Stomach (tissue), 9 donors: ENCODE results near the gene PANK1. TPM values are rescaled to one million over a fixed set of nuclear protein-coding genes. Genes with fewer than 3 reads are reported as not detected.
"Not testable (repeated sequence)": the region's sequence is repeated elsewhere in the genome, so short reads cannot be mapped to it uniquely, and the experiment has no call there.

ENCODE experiments used
- DNase-seq, 2 donors: peaks; one replicate each; pipeline versions ENCODE4 v3.0.0 to v3.0.0-alpha.2; 2013 to 2019
- H3K27ac ChIP-seq, 5 donors: fragments of 200-600 bp in 4 of 5; sonication (generic) in 4 of 5; one replicate each; pipeline ENCODE4 v1.5.1; 2013 to 2019; ENCODE audit warnings: mild to moderate bottlenecking in 1 of 5, moderate library complexity in 1 of 5
- H3K27me3 ChIP-seq, 3 donors: fragments of 200-600 bp; sonication (generic); one replicate each; pipeline ENCODE4 v1.5.1; 2017 to 2019; ENCODE audit warnings: mixed run types in 1 of 3
- H3K36me3 ChIP-seq, 4 donors: fragments of 200-600 bp; sonication (generic); 1 replicate in 3 of 4; 2 replicates in 1 of 4; pipeline ENCODE4 v1.5.1; 2016 to 2019
- H3K4me1 ChIP-seq, 4 donors: fragments of 200-600 bp; sonication (generic); one replicate each; pipeline ENCODE4 v1.5.1; 2016 to 2019
- H3K4me3 ChIP-seq, 4 donors: fragments of 200-600 bp; sonication (generic) in 3 of 4; one replicate each; pipeline ENCODE4 v1.5.1; 2016 to 2019; ENCODE audit warnings: mild to moderate bottlenecking in 1 of 4
- H3K9me3 ChIP-seq, 4 donors: fragments of 200-600 bp; sonication (generic); one replicate each; pipeline ENCODE4 v1.5.1; 2016 to 2019
- CTCF ChIP-seq, 7 experiments: fragments of 450-650 bp in 4 of 7; fragments of 200-600 bp in 3 of 7; sonication (generic) in 3 of 7; IDR thresholded peaks; one replicate each; pipeline ENCODE4 v1.5.1; 2016 to 2019; ENCODE audit warnings: antibody characterized with exemption in 7 of 7, control low read depth in 2 of 7, mild to moderate bottlenecking in 1 of 7
- EP300 ChIP-seq: sonication (generic); formaldehyde crosslinking; IDR thresholded peaks from one replicate; pipeline ENCODE4 v1.6.1; 2017; ENCODE audit warnings: antibody characterized with exemption
- POLR2A ChIP-seq, 4 donors: fragments of 450-650 bp; IDR thresholded peaks; one replicate each; pipeline ENCODE4 v1.6.1; 2016; ENCODE audit warnings: antibody characterized with exemption in 4 of 4, control low read depth in 2 of 4, mild to moderate bottlenecking in 1 of 4, moderate library complexity in 1 of 4
- POLR2AphosphoS5 ChIP-seq, 3 donors: sonication (generic); formaldehyde crosslinking; IDR thresholded peaks; one replicate each; pipeline ENCODE4 v1.6.1; 2016; ENCODE audit warnings: antibody characterized with exemption in 3 of 3
- whole genome bisulfite sequencing, 5 donors: extraction: QIAGEN DNeasy Blood & Tissue Kit in 3 of 5; methylation state at CpG; one replicate each; pipeline versions ENCODE4 v1.1.5 to v1.1.7; 2013 to 2018; 5-methylcytosine and 5-hydroxymethylcytosine counted together
- intact Hi-C: fragments of 100-400 bp; cut with DNase I; formaldehyde crosslinking; loops from one replicate; pipeline ENCODE4 v1.15.1; 2023; ENCODE audit warnings: low total_unique reads
- polyA plus RNA-seq, 3 donors: library from polyadenylated mRNA; stranded (reverse); fragments of 200-250 nt; gene quantifications; one replicate each; pipeline ENCODE4 v1.2.3, GENCODE V29; 2013
- total RNA-seq, 5 donors: library from RNA; depleted of rRNA; stranded (reverse); fragments of >200 nt; gene quantifications; one replicate each; pipeline versions ENCODE4 v1.1.0 to v1.2.3, GENCODE V29; 2014 to 2016
- donor health status: healthy with polysubstance abuse.
- donor health status: Bipolar disorder and iron deficiency.
- donor health status: healthy.

PANK1 gene
- total and polyA plus RNA-seq, 8 donors = 1.8 to 7.4 (median 4.6) TPM; not detected in 1

- Histone ChIP-seq H3K27ac (peak overlapping the region in 3 of 5 donors; percentile 2 to 68 (median 24)), H3K27me3 (no peaks in the 10 kb centered on the region), H3K4me3 (no peak overlapping the region), H3K4me1 (peaks cover 0 to 24% (median 5%) of the 10 kb centered on the region in 4 donors), H3K9me3 (no peaks in the 10 kb centered on the region), H3K36me3 (no peaks in the 10 kb centered on the region)
- intact Hi-C loops = no loop called here
- no peak for DNase-seq
- TF ChIP-seq CTCF (IDR thresholded peaks at IDR 0.05) = no peak
- TF ChIP-seq EP300 = no peak
- TF ChIP-seq POLR2AphosphoS5 (IDR thresholded peaks at IDR 0.05) = no peak
- no peak for TF ChIP-seq POLR2A (IDR thresholded peaks at IDR 0.05)
- WGBS, 5 donors = 53 to 71% (median 60%) methylated on average over 6 of the region's 6 CpGs
Observed at GRCh38 chr10:89548673-89549072, 96.4 kb downstream of the PANK1 start.

GRCh38 chr10:89547853-89548513 lies 97.1 kb downstream of the PANK1 start:
- TF ChIP-seq CTCF (IDR thresholded peaks at IDR 0.05) = no peak
- no peak for TF ChIP-seq EP300
- no peak for TF ChIP-seq POLR2AphosphoS5 (IDR thresholded peaks at IDR 0.05)
- H3K36me3 ChIP-seq = no peaks in the 10 kb centered on the region
- 60 to 92% (median 75%) methylated on average over 2 of the region's 2 CpGs for WGBS, 5 donors
- no peak overlapping the region for H3K4me3 ChIP-seq
- no peaks in the 10 kb centered on the region for H3K9me3 ChIP-seq
- no peaks in the 10 kb centered on the region for H3K27me3 ChIP-seq
- intact Hi-C loops = no loop called here
- peaks cover 0 to 24% (median 5%) of the 10 kb centered on the region in 4 donors for H3K4me1 ChIP-seq
- peak in 1 of 2 donors; percentile 11 for DNase-seq
- no peak overlapping the region for H3K27ac ChIP-seq

- H3K27me3 ChIP-seq, DNase-seq, H3K9me3 ChIP-seq, H3K36me3 ChIP-seq, intact Hi-C loops, H3K27ac ChIP-seq, H3K4me3 ChIP-seq: not testable (repeated sequence)
- H3K4me1 ChIP-seq = peaks cover 0 to 18% (median 5%) of the 10 kb centered on the region in 4 donors
- 91 to 100% (median 97%) methylated on average over 1 of the region's 1 CpG for WGBS, 5 donors
Observed at GRCh38 chr10:89546651-89547050, 98.4 kb downstream of the PANK1 start.

- no peak for TF ChIP-seq POLR2A (IDR thresholded peaks at IDR 0.05)
- no peak for TF ChIP-seq POLR2AphosphoS5 (IDR thresholded peaks at IDR 0.05)
- no peak for TF ChIP-seq CTCF (IDR thresholded peaks at IDR 0.05)
- TF ChIP-seq EP300 = no peak
- no peak overlapping the region for H3K27ac ChIP-seq
- H3K4me1 ChIP-seq = peaks cover 0 to under 1% (median 0%) of the 10 kb centered on the region in 4 donors
- WGBS, 5 donors = 78 to 98% (median 94%) methylated on average over 3 of the region's 3 CpGs
- H3K4me3 ChIP-seq = no peak overlapping the region
- H3K27me3 ChIP-seq = peaks cover 0 to 15% (median 0%) of the 10 kb centered on the region in 3 donors
- DNase-seq = no peak
- no peaks in the 10 kb centered on the region for H3K36me3 ChIP-seq
- no peaks in the 10 kb centered on the region for H3K9me3 ChIP-seq
- intact Hi-C loops = no loop called here
Observed at GRCh38 chr10:89543841-89544240, 101.2 kb downstream of the PANK1 start.

GRCh38 chr10:89540420-89540949 lies 104.6 kb downstream of the PANK1 start:
- Histone ChIP-seq H3K27ac (no peak overlapping the region), H3K4me1 (peaks cover 3 to 7% (median 6%) of the 10 kb centered on the region in 4 donors), H3K27me3 (peaks cover 0 to 36% (median 6%) of the 10 kb centered on the region in 3 donors), H3K9me3 (no peaks in the 10 kb centered on the region), H3K4me3 (no peak overlapping the region), H3K36me3 (no peaks in the 10 kb centered on the region)
- TF ChIP-seq POLR2AphosphoS5 (IDR thresholded peaks at IDR 0.05) = no peak
- no peak for TF ChIP-seq EP300
- TF ChIP-seq CTCF (IDR thresholded peaks at IDR 0.05) = no peak
- TF ChIP-seq POLR2A (IDR thresholded peaks at IDR 0.05) = no peak
- intact Hi-C loops = no loop called here
- no peak for DNase-seq
- WGBS, 5 donors = 86 to 92% (median 90%) methylated on average over 4 of the region's 4 CpGs
